PC-3 (cell line): ENCODE measurements around the gene RANBP10. TPM values are rescaled to one million over a fixed set of nuclear protein-coding genes. Genes with fewer than 3 reads are reported as not detected.

Experiments used
- ATAC-seq: fragments of 200-7000 bp; cut with Tn5 transposase; 2 replicates; pipeline ENCODE4 v1.9.1; 2020; ENCODE audit warnings: mild to moderate bottlenecking, moderate library complexity
- BruUV-seq: library from RNA; stranded (reverse); fragments of 400-500 nt; replicated peaks from 2 replicates; lab custom pipeline; 2021; lab: Mats Ljungman, UMichigan
- CTCF ChIA-PET: fragments of 300-600 bp; sonication (Branson Sonifier 250); formaldehyde crosslinking; loops from one replicate; lab custom pipeline; 2022; ENCODE audit warnings: antibody characterized with exemption; lab: Charles Lee
- POLR2A ChIA-PET: fragments of 300-600 bp; sonication (Branson Sonifier 250); formaldehyde crosslinking; loops from one replicate; lab custom pipeline; 2022; ENCODE audit warnings: antibody characterized with exemption; ENCODE audit not compliant: unreplicated experiment; lab: Charles Lee
- DNase-seq: peaks from one replicate; pipeline ENCODE4 v3.0.0-alpha.2; 2015
- H2AFZ ChIP-seq: fragments of 300-600 bp; sonication (generic); 2 replicates; pipeline ENCODE4 v1.6.0; 2016; ENCODE audit warnings: antibody characterized with exemption, low read length
- H3F3A ChIP-seq: fragments of 300-600 bp; sonication (generic); one replicate; pipeline ENCODE4 v1.6.0; 2017; ENCODE audit warnings: antibody characterized with exemption, low read length, control low read depth, mild to moderate bottlenecking; ENCODE audit not compliant: unreplicated experiment
- H3K27ac ChIP-seq: fragments of 300-600 bp; sonication (generic); 2 replicates; pipeline ENCODE4 v1.5.1; 2016; ENCODE audit warnings: mild to moderate bottlenecking, low read length
- H3K27me3 ChIP-seq: fragments of 300-600 bp; sonication (generic); 2 replicates; pipeline ENCODE4 v1.6.1; 2016; ENCODE audit warnings: low read length, mixed read lengths
- H3K36me3 ChIP-seq: fragments of 300-600 bp; sonication (generic); 2 replicates; pipeline ENCODE4 v1.6.1; 2016; ENCODE audit warnings: low read depth, mixed run types, low read length, mixed read lengths
- H3K4me1 ChIP-seq: fragments of 300-600 bp; sonication (generic); 2 replicates; pipeline ENCODE4 v1.5.1; 2016; ENCODE audit warnings: low read length; ENCODE audit not compliant: insufficient read depth
- H3K4me2 ChIP-seq: fragments of 300-600 bp; sonication (generic); 2 replicates; pipeline ENCODE4 v1.6.0; 2016; ENCODE audit warnings: low read length
- H3K4me3 ChIP-seq: fragments of 300-600 bp; sonication (generic); 2 replicates; pipeline ENCODE4 v1.5.1; 2016; ENCODE audit warnings: mild to moderate bottlenecking, low read length, mixed read lengths
- H3K79me2 ChIP-seq: fragments of 300-600 bp; sonication (generic); 2 replicates; pipeline ENCODE4 v1.6.1; 2017; ENCODE audit warnings: low read length, mixed read lengths
- H3K9ac ChIP-seq: fragments of 300-600 bp; sonication (generic); 2 replicates; pipeline ENCODE4 v1.6.0; 2016; ENCODE audit warnings: mild to moderate bottlenecking, low read length
- H3K9me2 ChIP-seq: fragments of 300-600 bp; sonication (generic); replicated peaks from 2 replicates; pipeline ENCODE4 v1.6.1; 2016; ENCODE audit warnings: mixed run types, low read length, mixed read lengths
- H3K9me3 ChIP-seq: fragments of 300-600 bp; sonication (generic); 2 replicates; pipeline ENCODE4 v1.6.1; 2016; ENCODE audit warnings: low read length, mixed read lengths
- H4K20me1 ChIP-seq: fragments of 300-600 bp; sonication (generic); 2 replicates; pipeline ENCODE4 v1.6.1; 2016; ENCODE audit warnings: low read length, mixed read lengths
- EZH2 ChIP-seq: fragments of 300-600 bp; sonication (generic); IDR thresholded peaks from one replicate; pipeline ENCODE4 v1.6.1; 2017; ENCODE audit warnings: antibody characterized with exemption, mild to moderate bottlenecking, low read length; ENCODE audit not compliant: unreplicated experiment
- EZH2phosphoT487 ChIP-seq: fragments of 300-600 bp; sonication (generic); IDR thresholded peaks from 2 replicates; pipeline ENCODE4 v1.6.1; 2018; ENCODE audit warnings: mild to moderate bottlenecking, antibody characterized with exemption, low read length, borderline replicate concordance
- intact Hi-C: fragments of 100-400 bp; cut with micrococcal nuclease; formaldehyde crosslinking; loops from 2 replicates; pipeline ENCODE4 v1.9.0; 2023
- total RNA-seq: library from RNA; depleted of rRNA; stranded (reverse); fragments of >200 nt; gene quantifications from 2 replicates; pipeline ENCODE4 v1.2.3, GENCODE V29; 2014
- TF ChIP-seq, protein P1 (sequence below): fragments of 300-600 bp; sonication (generic); conservative IDR thresholded peaks from 2 replicates; pipeline ENCODE4 v1.5.1; 2017; ENCODE audit warnings: antibody characterized with exemption, low read depth, mild to moderate bottlenecking, low read length

Gene RANBP10
- total RNA-seq, 1 experiment from 2014 or later, result 5.5 TPM

DNA sequence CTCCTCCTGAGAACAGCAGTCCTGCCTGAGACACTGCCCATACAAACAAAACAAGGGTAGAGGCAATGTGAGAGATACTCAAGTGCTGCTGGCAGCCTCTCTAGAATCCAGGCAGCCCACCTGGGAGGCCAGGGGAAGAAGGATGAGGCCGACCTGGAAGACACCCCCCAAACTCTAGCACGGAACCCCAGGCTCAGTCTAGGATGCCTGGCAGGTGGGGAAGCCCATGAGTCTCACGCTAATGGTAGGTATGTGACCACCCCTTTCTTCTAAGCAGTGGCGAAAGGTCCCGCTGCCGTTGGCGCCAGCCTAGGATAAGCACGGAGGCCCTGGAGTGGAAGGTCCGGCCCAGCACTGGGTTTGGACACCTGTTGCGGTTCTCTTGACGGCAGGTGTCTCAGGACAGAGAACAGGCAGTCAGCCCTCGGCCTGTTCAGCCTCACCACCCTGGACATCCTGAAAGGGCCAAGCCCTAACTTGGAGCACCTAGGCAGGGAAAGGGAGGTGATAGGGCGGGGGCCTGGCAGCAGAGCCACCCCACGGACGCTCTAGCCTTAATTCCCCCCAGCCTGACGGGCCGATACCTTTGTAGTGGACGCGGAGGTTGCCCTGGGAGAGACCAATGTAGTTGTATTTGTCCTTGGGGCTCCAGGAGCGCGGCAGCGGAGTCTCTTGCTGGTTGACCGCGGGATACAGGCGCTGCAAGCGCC, 487 bp downstream of the RANBP10 start:
- no peaks in the 10 kb centered on the region for H3K9me2 ChIP-seq
- H3K9me3 ChIP-seq, result no peaks in the 10 kb centered on the region
- peak overlapping the region; percentile 90 for H3K9ac ChIP-seq
- peak overlapping the region; percentile 89 for H2AFZ ChIP-seq
- H3K79me2 ChIP-seq, result peaks cover 51% of the 10 kb centered on the region
- intact Hi-C loops, result loop anchor here (1.0 to 5.0 kb wide), 2 partner anchors 84 to 128 kb away; no protein-coding TSS in a partner anchor
- peaks cover 10% of the 10 kb centered on the region for H3K4me1 ChIP-seq
- no peaks in the 10 kb centered on the region for H3K27me3 ChIP-seq
- H3K4me2 ChIP-seq, result peak overlapping the region; percentile 90
- peak overlapping the region; percentile 99 for H3K4me3 ChIP-seq
- ChIA-PET CTCF (interaction anchor here (1.2 kb wide), 2 partner anchors 11 to 133 kb away, joined by 5 to 6 read pairs; no protein-coding TSS in a partner anchor), POLR2A (no interaction called here)
- BruUV-seq, result TSS peak; percentile 47
- no peak overlapping the region for H3K27ac ChIP-seq
- H3K36me3 ChIP-seq, result no peaks in the 10 kb centered on the region
- H4K20me1 ChIP-seq, result no peaks in the 10 kb centered on the region
- no peak for DNase-seq
- H3F3A ChIP-seq, result no peaks in the 10 kb centered on the region
- ATAC-seq, result peak; percentile 4
- TF ChIP-seq EZH2phosphoT487, result no peak
- TF ChIP-seq, protein P1, sequence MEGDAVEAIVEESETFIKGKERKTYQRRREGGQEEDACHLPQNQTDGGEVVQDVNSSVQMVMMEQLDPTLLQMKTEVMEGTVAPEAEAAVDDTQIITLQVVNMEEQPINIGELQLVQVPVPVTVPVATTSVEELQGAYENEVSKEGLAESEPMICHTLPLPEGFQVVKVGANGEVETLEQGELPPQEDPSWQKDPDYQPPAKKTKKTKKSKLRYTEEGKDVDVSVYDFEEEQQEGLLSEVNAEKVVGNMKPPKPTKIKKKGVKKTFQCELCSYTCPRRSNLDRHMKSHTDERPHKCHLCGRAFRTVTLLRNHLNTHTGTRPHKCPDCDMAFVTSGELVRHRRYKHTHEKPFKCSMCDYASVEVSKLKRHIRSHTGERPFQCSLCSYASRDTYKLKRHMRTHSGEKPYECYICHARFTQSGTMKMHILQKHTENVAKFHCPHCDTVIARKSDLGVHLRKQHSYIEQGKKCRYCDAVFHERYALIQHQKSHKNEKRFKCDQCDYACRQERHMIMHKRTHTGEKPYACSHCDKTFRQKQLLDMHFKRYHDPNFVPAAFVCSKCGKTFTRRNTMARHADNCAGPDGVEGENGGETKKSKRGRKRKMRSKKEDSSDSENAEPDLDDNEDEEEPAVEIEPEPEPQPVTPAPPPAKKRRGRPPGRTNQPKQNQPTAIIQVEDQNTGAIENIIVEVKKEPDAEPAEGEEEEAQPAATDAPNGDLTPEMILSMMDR, result no peak
- no peak for TF ChIP-seq EZH2

DNA sequence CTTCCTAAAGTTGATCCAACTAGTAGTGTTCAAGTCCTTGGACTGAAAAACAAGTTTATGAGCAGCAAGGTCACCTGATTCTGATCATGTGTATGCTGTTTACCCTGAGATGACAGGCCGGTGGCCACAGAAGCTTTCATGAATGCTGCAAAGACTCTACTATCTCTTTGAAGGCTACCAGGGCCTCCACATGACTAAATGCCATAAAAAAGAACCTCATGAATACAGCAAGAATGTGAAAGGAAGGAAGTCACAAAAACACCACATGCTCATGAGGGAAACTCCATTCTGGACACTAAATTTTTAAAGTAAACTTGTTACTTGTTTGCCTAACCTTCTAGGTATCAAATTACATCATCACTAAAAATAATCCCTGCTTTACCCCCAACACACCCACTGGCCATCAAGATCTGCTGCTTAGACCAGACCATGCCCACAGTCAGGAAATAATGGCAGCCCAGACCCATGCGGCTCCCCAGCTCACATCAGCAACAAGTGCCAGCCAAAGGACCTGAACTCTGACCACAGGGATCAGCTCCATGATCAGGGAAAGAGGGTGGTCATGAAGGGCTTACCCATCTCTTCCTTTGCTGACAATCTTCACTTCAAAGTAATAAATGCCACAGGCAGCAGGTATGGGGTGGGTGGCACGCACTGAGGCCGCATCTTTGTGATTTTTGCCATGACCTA, 1.4 kb downstream of the RANBP10 start:
- Histone ChIP-seq H3K4me2 (peak overlapping the region; percentile 90), H3K36me3 (no peaks in the 10 kb centered on the region), H3K27me3 (no peaks in the 10 kb centered on the region), H3K79me2 (peaks cover 59% of the 10 kb centered on the region), H2AFZ (no peak overlapping the region), H4K20me1 (no peaks in the 10 kb centered on the region), H3K4me1 (peaks cover 10% of the 10 kb centered on the region), H3F3A (no peaks in the 10 kb centered on the region), H3K9me2 (no peaks in the 10 kb centered on the region), H3K9ac (peak overlapping the region; percentile 90), H3K9me3 (no peaks in the 10 kb centered on the region), H3K27ac (no peak overlapping the region), H3K4me3 (peak overlapping the region; percentile 99)
- intact Hi-C loops, result loop anchor here (1.0 to 5.0 kb wide), 2 partner anchors 83 to 127 kb away; no protein-coding TSS in a partner anchor
- ATAC-seq (no peak), DNase-seq (peak; percentile 11)
- ChIA-PET POLR2A (no interaction called here), CTCF (no interaction called here)
- TF ChIP-seq EZH2phosphoT487, result no peak
- TF ChIP-seq, protein P1, result no peak
- BruUV-seq, result no TSS peak
